HG03521 (cell line): ENCODE results near the gene RAB26.

Source experiments
- ATAC-seq: cut with Tn5 transposase; IDR thresholded peaks from one replicate; pipeline ENCODE4 v1.9.1; 2021; ENCODE audit warnings: mild to moderate bottlenecking, moderate library complexity; ENCODE audit not compliant: unreplicated experiment

RAB26 gene

GRCh38 chr16:2142942-2143877, 5.2 kb upstream of the RAB26 start:
- ATAC-seq = no peak

- ATAC-seq = no peak
Measured at GRCh38 chr16:2143878-2144485, 4.4 kb upstream of the RAB26 start.

GRCh38 chr16:2145843-2146242, 2.6 kb upstream of the RAB26 start:
- no peak for ATAC-seq

- ATAC-seq = no peak
Measured at GRCh38 chr16:2147378-2147777, 1.0 kb upstream of the RAB26 start.

GRCh38 chr16:2148714-2149629, 547 bp downstream of the RAB26 start:
- ATAC-seq = no peak

- no peak for ATAC-seq
Measured at GRCh38 chr16:2149630-2150417, 1.4 kb downstream of the RAB26 start.

GRCh38 chr16:2150418-2151187, 2.2 kb downstream of the RAB26 start:
- no peak for ATAC-seq

- ATAC-seq = no peak
Measured at GRCh38 chr16:2151188-2152091, 3.0 kb downstream of the RAB26 start.

- no peak for ATAC-seq
Measured at GRCh38 chr16:2152695-2153506, 4.5 kb downstream of the RAB26 start.

GRCh38 chr16:2154533-2155090, 6.2 kb downstream of the RAB26 start:
- ATAC-seq = no peak

- ATAC-seq = peak; percentile 87
Measured at GRCh38 chr16:2155091-2155950, 6.9 kb downstream of the RAB26 start, which contains the start of gene TRAF7. TRAF7 (plus strand) TSS chr16:2155782; CDS start chr16:2163921, 8,139 bp downstream.

GRCh38 chr16:2155977-2156848, 7.8 kb downstream of the RAB26 start:
- ATAC-seq = no peak

GRCh38 chr16:2156849-2157224, 8.4 kb downstream of the RAB26 start:
- ATAC-seq = no peak

- ATAC-seq = no peak
Measured at GRCh38 chr16:2157480-2158261, 9.2 kb downstream of the RAB26 start.

GRCh38 chr16:2158262-2158638, 9.8 kb downstream of the RAB26 start:
- ATAC-seq = no peak
